Measurements from ENCODE around the gene EPYC. TPM values are rescaled to one million over a fixed set of nuclear protein-coding genes. Genes with fewer than 3 reads are reported as not detected.
A peak's percentile ranks its signal among the peaks of the same experiment; 100 is the strongest.

EPYC gene
- total and polyA plus RNA-seq, 4 donors: not detected

- Histone ChIP-seq H3K27me3 (ENCODE audit: control insufficient read depth in 4 of 4, insufficient read depth in 4 of 4, low read length in 3 of 4) (no peaks in the 10 kb centered on the region), H3K27ac (ENCODE audit: low read depth in 1 of 2, low read length in 2 of 2) (no peak overlapping the region), H3K9ac (ENCODE audit: low read depth in 1 of 2, low read length in 2 of 2) (no peak overlapping the region), H3K9me3 (ENCODE audit: control insufficient read depth in 4 of 4, low read length in 3 of 4) (no peaks in the 10 kb centered on the region), H3K36me3 (ENCODE audit: control insufficient read depth in 4 of 4, insufficient read depth in 3 of 4, low read depth in 1 of 4, low read length in 3 of 4) (no peaks in the 10 kb centered on the region), H3K4me3 (ENCODE audit: low read depth in 1 of 3, low read length in 3 of 3) (no peak overlapping the region), H3K4me1 (ENCODE audit: control insufficient read depth in 4 of 4, insufficient read depth in 4 of 4, low read length in 3 of 4) (peaks cover 0 to 2% (median 0%) of the 10 kb centered on the region in 4 donors)
- DNase-seq (ENCODE audit: low spot score): no peak
- TF ChIP-seq CTCF (IDR thresholded peaks at IDR 0.05; ENCODE audit: low read depth, low read length, missing input control): peak; percentile 46
- peak; percentile 60 to 69 for TF ChIP-seq RAD21 (IDR thresholded peaks at IDR 0.05)
- no peak for TF ChIP-seq JUND (IDR thresholded peaks at IDR 0.05)
- TF ChIP-seq GABPA (IDR thresholded peaks at IDR 0.05 in 1 of 2, conservative IDR thresholded peaks at IDR 0.05 in 1 of 2): no peak
- no peak for TF ChIP-seq ATF3 (IDR thresholded peaks at IDR 0.05)
- no peak for TF ChIP-seq EGR1 (IDR thresholded peaks at IDR 0.05; ENCODE audit: low read depth in 2 of 2)
- WGBS: 22% methylated on average over 1 of the region's 1 CpG
Observed at GRCh38 chr12:90945070-90945649, 59.6 kb downstream of the EPYC start.

- 48% methylated on average over 1 of the region's 1 CpG for WGBS
- TF ChIP-seq GABPA (IDR thresholded peaks at IDR 0.05 in 1 of 2, conservative IDR thresholded peaks at IDR 0.05 in 1 of 2) (no peak), MAX (IDR thresholded peaks at IDR 0.05) (no peak), REST (IDR thresholded peaks at IDR 0.05) (no peak), EGR1 (IDR thresholded peaks at IDR 0.05; ENCODE audit: low read depth in 2 of 2) (no peak), CTCF (IDR thresholded peaks at IDR 0.05; ENCODE audit: low read depth, low read length, missing input control) (no peak), NR2F2 (IDR thresholded peaks at IDR 0.05) (no peak), SP1 (IDR thresholded peaks at IDR 0.05) (no peak), ATF3 (IDR thresholded peaks at IDR 0.05) (no peak), FOXA2 (IDR thresholded peaks at IDR 0.05) (no peak)
- H3K27ac ChIP-seq (ENCODE audit: low read depth in 1 of 2, low read length in 2 of 2): no peak overlapping the region
- no peak for DNase-seq (ENCODE audit: low spot score)
- H3K9ac ChIP-seq (ENCODE audit: low read depth in 1 of 2, low read length in 2 of 2): no peak overlapping the region
- H3K27me3 ChIP-seq (ENCODE audit: control insufficient read depth in 4 of 4, insufficient read depth in 4 of 4, low read length in 3 of 4): no peaks in the 10 kb centered on the region
- no peak overlapping the region for H3K4me3 ChIP-seq (ENCODE audit: low read depth in 1 of 3, low read length in 3 of 3)
- H3K4me1 ChIP-seq (ENCODE audit: control insufficient read depth in 4 of 4, insufficient read depth in 4 of 4, low read length in 3 of 4): peaks cover 0 to 8% (median 1%) of the 10 kb centered on the region in 4 donors
- H3K36me3 ChIP-seq (ENCODE audit: control insufficient read depth in 4 of 4, insufficient read depth in 3 of 4, low read depth in 1 of 4, low read length in 3 of 4): no peaks in the 10 kb centered on the region
- H3K9me3 ChIP-seq (ENCODE audit: control insufficient read depth in 4 of 4, low read length in 3 of 4): no peaks in the 10 kb centered on the region
Observed at GRCh38 chr12:90943255-90943654, 61.5 kb downstream of the EPYC start.

Data from liver (tissue), 9 donors.